Measurements from ENCODE around the gene ARL6IP5.

The ARL6IP5 gene

GRCh38 chr3:69128509-69128908 is 43.8 kb downstream of the ARL6IP5 start:
- no peak for DNase-seq
- H3K4me3 ChIP-seq (ENCODE audit: low read depth, low read length): no peak overlapping the region
- H3K36me3 ChIP-seq: no peaks in the 10 kb centered on the region
- H3K27me3 ChIP-seq (ENCODE audit: insufficient read depth, low read depth, severe bottlenecking): no peaks in the 10 kb centered on the region
- no peak for TF ChIP-seq CTCF (IDR thresholded peaks at IDR 0.05; ENCODE audit: low read depth, low read length)
- no peak overlapping the region for H3K27ac ChIP-seq
- no peaks in the 10 kb centered on the region for H3K9me3 ChIP-seq (ENCODE audit: severe bottlenecking)

- Histone ChIP-seq H3K27ac (no peak overlapping the region), H3K36me3 (no peaks in the 10 kb centered on the region), H3K4me3 (ENCODE audit: low read depth, low read length) (no peak overlapping the region), H3K9me3 (ENCODE audit: severe bottlenecking) (no peaks in the 10 kb centered on the region), H3K27me3 (ENCODE audit: insufficient read depth, low read depth, severe bottlenecking) (no peaks in the 10 kb centered on the region)
- no peak for TF ChIP-seq CTCF (IDR thresholded peaks at IDR 0.05; ENCODE audit: low read depth, low read length)
- no peak for DNase-seq
Measured at GRCh38 chr3:69129531-69129930, 44.8 kb downstream of the ARL6IP5 start.

- no peak for TF ChIP-seq CTCF (IDR thresholded peaks at IDR 0.05; ENCODE audit: low read depth, low read length)
- no peaks in the 10 kb centered on the region for H3K27me3 ChIP-seq (ENCODE audit: insufficient read depth, low read depth, severe bottlenecking)
- no peak overlapping the region for H3K27ac ChIP-seq
- no peak overlapping the region for H3K4me3 ChIP-seq (ENCODE audit: low read depth, low read length)
- H3K36me3 ChIP-seq: no peaks in the 10 kb centered on the region
- no peak for DNase-seq
- no peaks in the 10 kb centered on the region for H3K9me3 ChIP-seq (ENCODE audit: severe bottlenecking)
Measured at GRCh38 chr3:69130689-69131088, 46.0 kb downstream of the ARL6IP5 start.

GRCh38 chr3:69137005-69137404 is 52.3 kb downstream of the ARL6IP5 start:
- H3K4me3 ChIP-seq (ENCODE audit: low read depth, low read length): no peak overlapping the region
- H3K27ac ChIP-seq: no peak overlapping the region
- DNase-seq: no peak
- TF ChIP-seq CTCF (IDR thresholded peaks at IDR 0.05; ENCODE audit: low read depth, low read length): no peak
- no peaks in the 10 kb centered on the region for H3K36me3 ChIP-seq
- H3K27me3 ChIP-seq (ENCODE audit: insufficient read depth, low read depth, severe bottlenecking): no peaks in the 10 kb centered on the region
- H3K9me3 ChIP-seq (ENCODE audit: severe bottlenecking): no peaks in the 10 kb centered on the region

- no peaks in the 10 kb centered on the region for H3K27me3 ChIP-seq (ENCODE audit: insufficient read depth, low read depth, severe bottlenecking)
- H3K4me3 ChIP-seq (ENCODE audit: low read depth, low read length): no peak overlapping the region
- DNase-seq: no peak
- H3K27ac ChIP-seq: no peak overlapping the region
- no peaks in the 10 kb centered on the region for H3K9me3 ChIP-seq (ENCODE audit: severe bottlenecking)
- no peak for TF ChIP-seq CTCF (IDR thresholded peaks at IDR 0.05; ENCODE audit: low read depth, low read length)
- H3K36me3 ChIP-seq: no peaks in the 10 kb centered on the region
Measured at GRCh38 chr3:69137412-69137811, 52.7 kb downstream of the ARL6IP5 start.

GRCh38 chr3:69141313-69141712 is 56.6 kb downstream of the ARL6IP5 start:
- DNase-seq: no peak
- no peak for TF ChIP-seq CTCF (IDR thresholded peaks at IDR 0.05; ENCODE audit: low read depth, low read length)
- Histone ChIP-seq H3K4me3 (ENCODE audit: low read depth, low read length) (no peak overlapping the region), H3K36me3 (no peaks in the 10 kb centered on the region), H3K27me3 (ENCODE audit: insufficient read depth, low read depth, severe bottlenecking) (no peaks in the 10 kb centered on the region), H3K9me3 (ENCODE audit: severe bottlenecking) (no peaks in the 10 kb centered on the region), H3K27ac (no peak overlapping the region)
